ENCODE results near the gene NXPH3. TPM values are rescaled to one million over a fixed set of nuclear protein-coding genes. Genes with fewer than 3 reads are reported as not detected.
A peak's percentile ranks its signal among the peaks of the same experiment; 100 is the strongest.

The NXPH3 gene
- under 1 TPM; 0.09 TPM for total RNA-seq

DNA sequence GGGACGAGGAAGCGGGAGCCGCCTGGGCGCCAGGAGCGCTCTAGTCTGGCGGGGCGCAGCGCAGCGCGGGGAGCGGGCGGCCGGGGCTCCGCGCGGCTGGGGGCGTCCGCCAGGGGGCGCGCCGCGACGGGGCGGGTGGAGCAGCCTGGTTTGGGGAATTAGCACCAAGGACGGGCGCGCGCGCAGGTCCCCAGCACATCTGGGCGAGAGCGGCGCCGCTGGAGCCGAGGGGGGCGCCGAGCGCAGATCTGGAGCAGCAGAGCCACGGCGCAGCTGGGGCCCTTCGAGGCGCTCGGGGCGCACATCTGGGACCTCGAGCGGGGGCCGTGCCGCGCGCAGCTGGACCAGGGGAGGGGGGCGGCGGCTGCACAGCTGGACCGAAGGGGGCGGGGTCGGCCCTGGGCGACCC is at the start of gene NXPH3:
TSS of gene NXPH3 (plus strand) at position 193 of the 409 bp plus-strand sequence. CDS start 349 bp downstream, outside the sequence.
- intact Hi-C loops (cut with DNase I, micrococcal nuclease), result loop anchor here in 1 of 2 experiments (1.0 kb wide), 3 partner anchors 102 to 133 kb away; no protein-coding TSS in a partner anchor
- Mint-ChIP-seq H3K36me3 (ENCODE audit: low read depth) (no peaks in the 10 kb centered on the region), H3K27me3 (peaks cover 40% of the 10 kb centered on the region)

DNA sequence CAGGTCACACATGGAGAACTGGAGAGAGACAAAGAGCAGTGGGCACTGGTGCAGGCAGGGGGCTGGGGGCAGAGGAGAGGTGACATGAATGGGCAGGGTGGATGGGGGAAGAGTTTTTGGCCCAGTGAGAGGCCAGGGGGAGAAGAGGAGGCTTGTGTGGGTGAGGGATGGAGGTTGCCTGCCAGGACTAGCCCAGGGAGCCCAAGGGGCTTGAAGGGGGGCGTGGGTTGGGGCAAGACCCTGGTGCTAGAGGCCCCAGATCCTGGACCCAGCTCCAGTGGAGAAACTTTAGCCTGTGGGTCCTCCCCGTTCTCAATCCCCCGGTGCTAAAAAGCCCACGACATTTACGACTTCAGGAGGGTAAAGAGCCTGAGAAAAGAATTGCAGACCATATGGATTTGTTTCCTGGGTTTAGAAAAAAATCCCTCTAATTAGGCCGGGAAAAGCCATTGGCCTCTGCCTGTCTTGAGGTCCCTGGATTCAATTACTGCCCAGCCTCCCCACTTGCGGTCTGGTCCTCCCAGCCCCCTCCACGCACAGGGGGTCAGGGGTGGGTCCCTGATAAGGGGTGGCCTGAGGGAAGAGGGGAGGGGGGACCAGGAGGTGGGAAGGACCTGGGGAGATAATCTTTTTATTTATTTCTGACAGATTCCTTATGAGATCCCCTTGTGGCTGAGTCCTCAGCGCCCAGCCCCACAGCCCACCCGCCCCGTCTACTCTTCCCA is 47.6 kb upstream of the NXPH3 start:
- H3K9me3 Mint-ChIP-seq (ENCODE audit: low read depth), result no peaks in the 10 kb centered on the region
- ChIA-PET CTCF (interaction anchor here (0.6 to 0.8 kb wide), 2 partner anchors 21 to 75 kb away, joined by 3 read pairs; no protein-coding TSS in a partner anchor), POLR2A (no interaction called here)
- peaks cover 10% of the 10 kb centered on the region for H3K27me3 Mint-ChIP-seq
- peaks cover 8% of the 10 kb centered on the region for H3K4me1 Mint-ChIP-seq
- intact Hi-C loops (cut with DNase I, micrococcal nuclease), result no loop called here
- H3K4me3 Mint-ChIP-seq, result no peak overlapping the region
- no peaks in the 10 kb centered on the region for H3K36me3 Mint-ChIP-seq (ENCODE audit: low read depth)
- no peak for DNase-seq
- no peak for ATAC-seq
- H3K27ac Mint-ChIP-seq, result no peak overlapping the region

More for the DNA sequence above, at the start of gene NXPH3:
- Mint-ChIP-seq H3K4me3 (peak within 1 kb of the TSS; percentile 61), H3K9me3 (ENCODE audit: low read depth) (no peaks in the 10 kb centered on the region), H3K27ac (no peak within 1 kb of the TSS), H3K4me1 (peaks cover 3% of the 10 kb centered on the region)
- CTCF ChIA-PET, result interaction anchor here (0.5 to 14.2 kb wide), 13 partner anchors 19 to 719 kb away, joined by 3 to 458 read pairs (median 3); partner anchors contain the start of gene SLC35B1
- DNase-seq (peak; percentile 86), ATAC-seq (peak; percentile 87)
- POLR2A ChIA-PET, result no interaction called here

DNA sequence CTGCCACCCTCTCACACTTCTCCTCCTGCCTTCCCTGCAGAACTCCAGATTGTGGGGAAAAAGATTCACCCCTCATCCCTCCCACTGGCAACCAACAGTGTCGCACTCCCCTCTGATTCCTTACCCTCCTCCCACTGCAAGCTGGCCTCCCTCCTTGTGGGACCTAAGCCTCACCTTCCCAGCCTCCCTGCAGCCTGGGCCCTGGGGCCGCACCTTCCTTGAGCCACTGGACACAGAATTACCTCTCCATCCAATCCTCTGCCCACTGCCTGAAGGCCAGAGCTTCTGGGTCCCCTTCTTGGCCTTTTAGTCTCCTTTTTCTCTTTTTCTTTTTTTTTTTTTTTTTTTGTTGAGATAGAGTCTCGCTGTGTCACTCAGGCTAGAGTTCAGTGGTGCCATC is 46.7 kb upstream of the NXPH3 start:
- CTCF ChIA-PET, result interaction anchor here (0.8 kb wide), 1 partner anchor 94 kb away, joined by 4 read pairs; no protein-coding TSS in a partner anchor

DNA sequence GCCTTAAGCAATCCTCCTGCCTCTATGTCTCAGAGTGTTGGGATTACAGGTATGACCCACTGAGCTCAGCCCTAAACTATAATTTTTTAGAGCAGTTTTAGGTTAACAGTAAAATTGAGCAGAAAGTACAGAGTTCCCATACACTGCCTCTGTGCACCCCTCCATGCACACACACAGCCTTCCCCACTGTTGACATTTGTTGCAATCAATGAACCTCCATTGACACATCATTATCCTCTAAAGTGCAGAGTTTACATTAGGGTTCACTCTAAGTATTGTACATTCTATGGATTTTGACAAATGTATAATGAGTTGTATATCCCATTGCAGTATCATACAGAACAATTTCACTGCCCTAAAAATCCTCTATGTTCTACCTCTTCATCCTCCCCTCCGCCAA is 45.6 kb upstream of the NXPH3 start:
- Mint-ChIP-seq H3K36me3 (ENCODE audit: low read depth) (no peaks in the 10 kb centered on the region), H3K4me1 (no peaks in the 10 kb centered on the region), H3K27me3 (peaks cover 15% of the 10 kb centered on the region), H3K9me3 (ENCODE audit: low read depth) (no peaks in the 10 kb centered on the region), H3K27ac (no peak overlapping the region), H3K4me3 (no peak overlapping the region)
- CTCF ChIA-PET, result no interaction called here
- POLR2A ChIA-PET, result interaction anchor here (0.6 to 0.8 kb wide), 2 partner anchors 22 to 133 kb away, joined by 3 read pairs; no protein-coding TSS in a partner anchor
- ATAC-seq (no peak), DNase-seq (no peak)
- intact Hi-C loops (cut with DNase I, micrococcal nuclease), result no loop called here

More for the DNA sequence above, 46.7 kb upstream of the NXPH3 start:
- no peaks in the 10 kb centered on the region for H3K4me1 Mint-ChIP-seq
- peaks cover 13% of the 10 kb centered on the region for H3K27me3 Mint-ChIP-seq
- no peaks in the 10 kb centered on the region for H3K9me3 Mint-ChIP-seq (ENCODE audit: low read depth)
- no peak for ATAC-seq
- no peak overlapping the region for H3K4me3 Mint-ChIP-seq
- intact Hi-C loops (cut with DNase I, micrococcal nuclease), result no loop called here
- no peaks in the 10 kb centered on the region for H3K36me3 Mint-ChIP-seq (ENCODE audit: low read depth)
- POLR2A ChIA-PET, result no interaction called here
- no peak for DNase-seq
- no peak overlapping the region for H3K27ac Mint-ChIP-seq

DNA sequence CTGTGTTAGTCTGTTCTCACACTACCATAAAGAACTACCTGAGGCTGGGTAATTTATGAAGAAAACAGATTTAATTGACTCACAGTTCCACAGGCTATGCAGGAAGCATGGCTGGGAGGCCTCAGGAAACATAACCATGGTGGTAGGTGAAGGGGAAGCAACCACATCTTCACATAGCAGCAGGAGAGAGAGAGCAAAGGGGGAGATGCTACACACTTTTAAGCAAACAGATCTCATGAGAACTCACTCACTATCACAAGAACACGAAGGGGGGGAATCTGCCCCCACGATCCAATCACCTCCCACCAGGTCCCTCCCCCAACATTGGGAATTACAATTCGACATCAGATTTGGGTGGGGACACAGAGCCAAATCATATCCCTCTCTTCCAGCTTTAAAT is 31.8 kb upstream of the NXPH3 start:
- intact Hi-C loops (cut with DNase I, micrococcal nuclease), result no loop called here
- H3K27me3 Mint-ChIP-seq, result peaks cover 7% of the 10 kb centered on the region
- peaks cover 5% of the 10 kb centered on the region for H3K36me3 Mint-ChIP-seq (ENCODE audit: low read depth)
- no peak overlapping the region for H3K27ac Mint-ChIP-seq
- DNase-seq (no peak), ATAC-seq (no peak)
- POLR2A ChIA-PET, result no interaction called here
- H3K4me1 Mint-ChIP-seq, result no peaks in the 10 kb centered on the region
- peaks cover 10% of the 10 kb centered on the region for H3K9me3 Mint-ChIP-seq (ENCODE audit: low read depth)
- CTCF ChIA-PET, result interaction anchor here (1.0 to 3.1 kb wide), 3 partner anchors 13 to 144 kb away, joined by 3 to 17 read pairs (median 5); no protein-coding TSS in a partner anchor
- no peak overlapping the region for H3K4me3 Mint-ChIP-seq

DNA sequence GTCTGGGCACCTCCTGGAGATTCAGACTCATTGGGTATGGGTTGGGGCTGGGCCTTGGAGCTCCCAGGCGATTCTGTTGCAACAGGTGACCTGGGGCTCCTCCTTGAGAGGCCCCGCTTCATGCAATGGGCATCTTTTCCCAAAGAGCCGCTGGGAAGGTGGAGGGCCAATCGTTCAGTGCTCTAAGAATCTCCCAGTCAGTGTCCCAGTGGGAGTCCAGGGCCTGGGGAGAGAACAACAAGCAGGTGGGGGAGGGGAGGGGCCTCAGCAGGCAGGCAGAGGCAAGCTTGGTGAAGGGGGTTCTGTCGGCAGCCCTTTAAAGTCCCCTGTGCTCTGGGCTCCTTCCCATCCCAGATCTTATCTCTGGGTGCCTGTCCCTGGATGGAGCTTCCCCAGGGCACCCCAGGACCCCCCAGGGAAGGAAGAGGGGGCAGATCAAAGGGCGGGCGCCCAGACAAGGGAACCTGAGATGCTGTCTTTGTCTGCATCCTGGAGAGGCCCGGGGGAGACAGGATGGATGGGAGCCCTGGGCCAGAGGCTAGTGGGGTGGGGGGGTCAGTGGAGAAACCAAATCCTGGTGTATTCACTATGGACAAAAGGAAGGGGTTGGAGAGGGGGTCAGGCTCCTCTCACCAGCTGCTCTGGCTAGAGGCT is 30.5 kb upstream of the NXPH3 start:
- POLR2A ChIA-PET, result no interaction called here
- no peak for ATAC-seq
- peaks cover 7% of the 10 kb centered on the region for H3K27me3 Mint-ChIP-seq

DNA sequence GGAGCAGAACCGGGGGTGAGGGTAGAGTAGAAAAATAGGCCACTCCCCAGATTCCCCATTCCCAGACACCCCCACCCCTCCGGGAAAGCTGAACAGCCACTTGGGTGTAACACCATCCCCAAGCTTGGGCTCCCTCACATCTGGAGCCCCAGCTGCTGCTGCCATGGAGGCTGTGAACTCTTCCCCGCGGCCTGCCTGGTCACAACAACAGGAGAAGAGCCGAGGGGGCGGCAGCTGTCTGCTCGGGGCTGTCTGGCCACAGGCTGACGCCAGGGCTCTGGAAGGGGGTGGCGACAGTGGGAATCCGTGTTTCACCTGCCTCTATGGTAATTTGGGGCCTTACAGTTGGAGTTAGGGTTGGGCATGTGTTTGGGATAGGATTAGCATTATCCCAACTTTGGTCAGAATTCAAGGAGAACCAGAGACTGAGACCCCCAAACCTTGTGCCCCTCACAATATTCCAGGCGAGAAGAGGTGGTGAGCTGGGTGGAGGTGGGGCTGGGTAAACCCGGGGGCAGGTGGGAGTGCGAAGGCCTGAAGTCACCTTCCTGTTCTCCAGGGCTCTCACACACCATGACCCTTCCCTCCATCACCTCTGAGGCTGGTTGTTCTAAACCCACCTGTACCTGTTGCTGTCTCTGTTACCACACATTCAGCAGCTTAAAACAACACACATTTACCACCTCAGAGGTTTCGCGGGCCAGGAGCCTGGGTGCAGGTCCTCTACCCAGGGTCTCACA is 29.7 kb upstream of the NXPH3 start:
- H3K9me3 Mint-ChIP-seq (ENCODE audit: low read depth), result peaks cover 10% of the 10 kb centered on the region
- ATAC-seq (no peak), DNase-seq (no peak)
- H3K27me3 Mint-ChIP-seq, result peaks cover 7% of the 10 kb centered on the region
- intact Hi-C loops (cut with DNase I, micrococcal nuclease), result no loop called here
- no peak overlapping the region for H3K27ac Mint-ChIP-seq
- no peaks in the 10 kb centered on the region for H3K4me1 Mint-ChIP-seq
- POLR2A ChIA-PET, result no interaction called here
- H3K36me3 Mint-ChIP-seq (ENCODE audit: low read depth), result peaks cover 5% of the 10 kb centered on the region
- CTCF ChIA-PET, result interaction anchor here (0.8 to 3.1 kb wide), 2 partner anchors 11 to 110 kb away, joined by 3 to 17 read pairs; no protein-coding TSS in a partner anchor
- no peak overlapping the region for H3K4me3 Mint-ChIP-seq

More for the DNA sequence above, 30.5 kb upstream of the NXPH3 start:
- no peak for DNase-seq
- intact Hi-C loops (cut with DNase I, micrococcal nuclease), result no loop called here
- CTCF ChIA-PET, result interaction anchor here (1.0 to 3.1 kb wide), 2 partner anchors 12 to 16 kb away, joined by 3 to 17 read pairs; no protein-coding TSS in a partner anchor
- Mint-ChIP-seq H3K4me3 (no peak overlapping the region), H3K27ac (no peak overlapping the region), H3K9me3 (ENCODE audit: low read depth) (peaks cover 10% of the 10 kb centered on the region), H3K4me1 (no peaks in the 10 kb centered on the region), H3K36me3 (ENCODE audit: low read depth) (peaks cover 5% of the 10 kb centered on the region)

DNA sequence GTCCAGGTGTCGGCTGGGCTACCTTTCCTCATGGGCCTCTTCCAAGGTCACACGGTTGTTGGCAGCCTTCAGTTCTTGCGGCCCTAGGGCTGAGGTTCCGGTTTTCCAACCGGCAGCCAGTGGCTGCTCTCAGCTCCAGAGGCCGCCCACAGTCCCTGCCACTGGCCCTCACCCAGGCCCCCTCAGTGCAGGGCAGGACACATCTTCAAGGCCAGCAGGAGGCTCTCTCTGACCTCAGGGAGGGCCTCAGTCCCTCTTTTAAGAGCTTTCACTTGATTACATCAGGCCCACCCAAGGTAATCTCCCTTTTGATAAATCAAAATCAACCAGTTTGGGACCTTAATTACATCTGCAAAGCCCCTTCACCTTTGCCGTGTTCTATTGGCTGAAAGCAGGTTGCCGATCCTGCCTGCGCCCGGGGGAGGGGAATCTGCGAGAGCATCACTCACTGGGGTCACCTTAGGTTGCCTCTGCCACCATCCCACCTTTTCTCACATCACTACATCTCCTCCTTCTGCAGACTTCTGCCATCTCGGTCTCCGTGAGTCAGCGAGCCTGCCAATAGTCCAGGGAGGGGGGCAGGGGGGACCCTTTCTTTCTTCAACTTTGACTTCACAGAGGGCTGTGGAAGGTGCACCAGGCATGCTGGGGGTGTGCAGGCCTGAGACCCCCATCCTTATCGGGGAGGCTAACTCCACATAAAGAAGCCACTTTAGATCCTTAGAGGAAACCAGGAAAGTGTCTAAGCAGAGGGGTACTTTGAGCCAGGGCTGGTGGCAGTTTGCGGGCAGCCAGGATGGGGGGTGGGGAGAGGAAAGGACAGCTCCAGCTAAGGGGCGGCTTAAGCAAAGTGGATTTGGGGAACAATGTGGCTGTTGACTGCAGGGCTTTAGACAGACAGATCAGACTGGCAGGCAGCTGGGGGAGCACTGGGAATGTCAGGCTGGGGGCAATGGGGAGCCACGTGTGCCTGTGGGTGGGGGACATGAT is 28.8 kb upstream of the NXPH3 start:
- Mint-ChIP-seq H3K4me3 (no peak overlapping the region), H3K9me3 (ENCODE audit: low read depth) (peaks cover 6% of the 10 kb centered on the region), H3K36me3 (ENCODE audit: low read depth) (peaks cover 5% of the 10 kb centered on the region), H3K4me1 (no peaks in the 10 kb centered on the region), H3K27me3 (peaks cover 4% of the 10 kb centered on the region), H3K27ac (no peak overlapping the region)
- intact Hi-C loops (cut with DNase I, micrococcal nuclease), result no loop called here
- ChIA-PET POLR2A (no interaction called here), CTCF (interaction anchor here (0.8 kb wide), 2 partner anchors 11 to 111 kb away, joined by 3 read pairs; no protein-coding TSS in a partner anchor)
- DNase-seq, result no peak
- ATAC-seq, result no peak

DNA sequence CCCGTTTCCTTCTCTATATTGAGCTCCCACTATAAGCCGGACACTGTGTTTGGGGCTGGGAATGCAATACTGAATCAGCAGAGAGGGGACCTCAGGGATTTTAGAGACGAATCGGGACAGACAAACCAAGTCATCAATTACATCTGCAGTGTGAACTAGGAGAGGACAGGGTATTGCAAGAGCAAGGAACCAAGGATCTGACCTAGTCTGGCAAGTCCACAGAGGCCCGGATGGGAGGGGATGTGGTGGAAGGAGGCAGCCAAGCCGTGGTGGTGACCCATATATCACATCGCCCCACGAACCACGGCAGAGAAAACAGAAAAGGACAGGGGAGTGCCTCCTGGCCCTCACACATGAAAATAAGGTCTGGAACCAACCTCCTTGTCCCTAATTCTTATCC is 28.1 kb upstream of the NXPH3 start:
- no peak overlapping the region for H3K4me3 Mint-ChIP-seq

DNA sequence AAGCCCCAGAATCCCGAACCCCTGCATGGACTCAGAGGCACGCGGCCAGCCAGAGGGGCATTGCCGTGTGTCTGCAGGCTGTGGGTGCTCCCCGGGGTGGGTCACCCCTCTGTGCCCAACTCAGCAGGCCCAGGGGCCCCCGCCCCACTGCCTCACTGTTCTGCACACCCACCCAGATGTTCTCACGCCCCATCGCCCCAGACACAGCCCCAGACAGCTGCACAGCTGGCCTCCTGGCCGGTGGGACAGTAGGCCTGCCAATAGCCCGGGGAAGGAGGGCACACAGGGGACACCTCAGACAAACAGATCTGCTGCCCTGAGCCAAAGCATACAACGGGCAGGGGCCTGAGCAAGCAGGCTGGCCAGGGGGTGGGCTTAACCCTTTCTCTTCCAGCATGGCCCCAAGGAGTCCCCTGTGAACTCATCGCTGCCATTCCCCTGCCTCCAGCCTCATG is 27.6 kb upstream of the NXPH3 start:
- peaks cover 5% of the 10 kb centered on the region for H3K36me3 Mint-ChIP-seq (ENCODE audit: low read depth)
- H3K9me3 Mint-ChIP-seq (ENCODE audit: low read depth), result peaks cover 6% of the 10 kb centered on the region
- CTCF ChIA-PET, result no interaction called here
- intact Hi-C loops (cut with DNase I, micrococcal nuclease), result no loop called here
- ATAC-seq, result no peak
- H3K27ac Mint-ChIP-seq, result no peak overlapping the region
- no peaks in the 10 kb centered on the region for H3K4me1 Mint-ChIP-seq
- no peak overlapping the region for H3K4me3 Mint-ChIP-seq
- H3K27me3 Mint-ChIP-seq, result peaks cover 4% of the 10 kb centered on the region
- POLR2A ChIA-PET, result no interaction called here
- DNase-seq, result no peak

More for the DNA sequence above, 28.1 kb upstream of the NXPH3 start:
- CTCF ChIA-PET, result interaction anchor here (0.8 kb wide), 1 partner anchor 10 kb away, joined by 3 read pairs; no protein-coding TSS in a partner anchor
- DNase-seq, result no peak
- Mint-ChIP-seq H3K9me3 (ENCODE audit: low read depth) (peaks cover 6% of the 10 kb centered on the region), H3K27ac (no peak overlapping the region), H3K27me3 (peaks cover 4% of the 10 kb centered on the region), H3K36me3 (ENCODE audit: low read depth) (peaks cover 5% of the 10 kb centered on the region), H3K4me1 (no peaks in the 10 kb centered on the region)
- intact Hi-C loops (cut with DNase I, micrococcal nuclease), result no loop called here
- POLR2A ChIA-PET, result no interaction called here
- ATAC-seq, result no peak
